CMK (cell line): ENCODE results near the gene PCED1A.

Experiments used
- DNase-seq: peaks from one replicate; pipeline ENCODE4 v3.0.0-alpha.2; 2010; ENCODE audit warnings: low read depth

Gene PCED1A

DNA sequence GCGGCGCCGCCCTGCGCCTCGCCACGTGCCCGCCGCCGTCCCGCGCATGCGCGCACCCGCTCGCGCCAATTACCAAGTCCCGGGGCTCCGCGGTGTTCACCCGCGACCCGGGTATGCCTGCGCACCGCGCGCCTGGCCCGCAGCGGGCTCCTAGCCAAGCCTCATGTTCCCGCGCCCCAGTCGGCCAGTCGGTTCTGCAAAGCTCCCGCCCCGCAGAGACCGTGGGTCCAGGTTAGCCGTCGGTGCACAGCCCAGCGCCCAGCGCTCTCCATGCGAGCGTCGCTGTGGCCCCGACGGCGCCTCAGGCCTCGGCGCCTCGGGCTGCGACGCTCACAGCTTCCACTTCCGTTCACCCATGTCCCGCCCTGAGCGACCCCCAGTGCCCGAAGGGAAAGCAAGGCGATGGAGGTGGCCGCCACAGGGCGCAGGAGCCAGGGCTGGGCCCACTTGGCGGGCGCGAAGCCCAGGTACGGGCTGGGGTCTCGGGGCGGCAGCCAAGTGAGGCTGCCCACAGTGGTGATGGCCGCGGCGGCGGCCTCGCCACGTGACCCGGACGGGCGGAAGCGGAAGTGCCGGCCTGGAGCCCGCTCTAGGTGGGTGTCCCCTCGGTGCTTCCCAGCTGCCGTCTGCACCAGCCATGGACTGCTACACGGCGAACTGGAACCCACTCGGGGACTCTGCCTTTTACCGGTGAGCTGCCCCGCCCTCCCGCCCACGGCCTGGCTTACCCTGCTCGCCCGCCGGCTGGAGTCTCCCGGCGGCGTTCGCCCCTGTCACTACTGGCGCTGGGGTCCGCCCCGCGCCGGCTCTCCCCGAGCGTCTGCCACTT lies at the start of gene PCED1A, which contains the start of gene VPS16:
Gene PCED1A, minus strand, starts transcription at position 518 of the 829 bp plus-strand sequence. CDS start 743 bp downstream, outside the sequence.
Gene VPS16, plus strand, starts transcription at position 608 of the 829 bp plus-strand sequence. Its CDS starts 30 bp downstream, at position 638.
- DNase-seq, result peak; percentile 83

GRCh38 chr20:2889797-2890196 lies 49.3 kb upstream of the PCED1A start:
- DNase-seq, result no peak

- no peak for DNase-seq
Observed at GRCh38 chr20:2889209-2889608, 48.8 kb upstream of the PCED1A start.

DNA sequence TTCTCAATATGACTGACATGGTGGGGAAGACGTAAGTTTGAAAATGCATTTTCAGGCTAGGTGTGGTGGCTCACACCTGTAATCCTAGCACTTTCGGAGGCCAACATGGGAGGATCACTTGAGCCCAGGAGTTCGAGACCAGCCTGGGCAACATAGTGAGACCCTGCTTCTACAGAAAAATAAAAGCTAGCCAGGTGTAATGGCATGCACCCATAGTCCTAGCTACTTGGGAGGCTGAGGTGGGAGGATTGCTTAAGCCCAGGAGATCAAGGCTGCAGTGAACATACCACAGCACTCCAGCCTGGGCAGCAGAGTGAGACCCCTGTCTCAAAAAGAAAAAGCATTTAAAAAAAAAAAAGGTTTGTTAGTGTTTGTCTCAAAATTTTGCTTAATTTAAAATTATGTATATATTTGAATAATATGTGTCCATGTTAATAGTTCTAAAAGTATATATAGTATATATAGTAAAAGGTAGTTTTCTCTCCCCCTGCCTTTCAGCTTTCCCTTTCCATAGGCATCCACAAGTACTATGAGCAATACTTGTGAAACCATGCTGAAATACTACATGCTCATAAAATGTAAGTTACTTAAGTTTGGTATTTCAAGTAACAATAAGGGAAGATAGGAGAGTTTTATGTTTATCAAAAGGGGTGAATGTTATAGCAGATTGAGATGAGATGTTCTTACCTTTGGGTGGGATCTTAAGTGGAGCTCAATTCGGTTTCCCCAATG lies 47.9 kb upstream of the PCED1A start:
- no peak for DNase-seq

- no peak for DNase-seq
Observed at GRCh38 chr20:2887715-2888114, 47.3 kb upstream of the PCED1A start.

DNA sequence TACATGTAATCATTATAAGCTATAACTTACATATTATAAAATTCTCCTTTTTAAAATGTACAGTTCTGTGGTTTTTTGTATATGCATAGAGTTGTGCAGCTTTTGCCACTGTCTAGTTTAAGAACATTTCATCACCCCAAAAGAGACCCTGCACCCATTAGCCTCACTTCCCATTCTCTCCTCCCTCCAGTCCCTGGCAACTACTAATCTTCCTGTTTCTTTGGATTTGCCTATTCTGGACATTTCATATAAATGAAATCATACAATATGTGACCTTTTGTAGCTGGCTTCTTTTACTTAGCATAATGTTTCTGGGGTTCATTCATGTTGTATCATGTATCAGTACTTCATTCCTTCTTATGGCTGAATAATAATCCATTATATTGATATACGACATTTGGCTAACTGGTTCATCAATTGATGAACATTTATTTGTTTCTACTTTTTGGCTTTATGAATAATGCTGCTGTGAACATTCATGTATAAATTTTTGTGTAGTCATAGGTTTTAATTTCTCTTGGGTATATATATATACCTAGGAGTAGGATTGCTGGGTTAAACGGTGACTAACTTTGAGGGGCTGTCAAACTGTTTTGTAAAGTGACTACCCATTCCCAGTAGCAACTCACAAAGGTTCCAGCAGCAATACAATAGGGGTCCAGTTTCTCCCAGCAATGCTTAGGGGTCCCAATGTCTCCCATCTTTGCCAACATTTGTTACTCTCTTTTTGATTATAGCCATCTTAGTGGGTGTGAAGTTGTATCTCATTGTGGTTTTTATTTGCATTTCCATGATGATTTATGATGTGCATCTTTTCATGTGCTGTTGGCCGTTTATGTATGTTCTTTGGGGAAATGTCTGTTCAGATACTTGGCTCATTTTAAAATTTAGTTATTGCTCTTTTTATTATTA lies 43.5 kb upstream of the PCED1A start:
- DNase-seq, result no peak

DNA sequence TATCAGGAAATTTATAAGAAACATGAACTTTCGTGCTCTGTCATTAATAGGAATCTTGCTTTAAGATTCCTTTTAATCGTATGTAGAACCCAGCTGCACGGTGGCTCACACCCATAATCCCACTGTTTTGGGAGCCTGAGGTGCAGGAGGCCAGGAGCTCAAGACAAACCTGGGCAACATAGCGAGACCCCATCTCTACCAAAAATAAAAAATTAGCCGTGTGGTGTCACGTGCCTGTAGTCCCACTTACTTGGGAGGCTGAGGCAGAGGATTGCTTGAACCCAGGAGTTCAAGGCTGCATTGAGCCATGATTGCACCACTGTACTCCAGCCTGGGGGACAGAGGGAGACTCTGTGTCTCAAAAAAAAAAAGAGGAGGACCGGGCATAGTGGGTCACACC lies 40.2 kb upstream of the PCED1A start:
- no peak for DNase-seq

DNA sequence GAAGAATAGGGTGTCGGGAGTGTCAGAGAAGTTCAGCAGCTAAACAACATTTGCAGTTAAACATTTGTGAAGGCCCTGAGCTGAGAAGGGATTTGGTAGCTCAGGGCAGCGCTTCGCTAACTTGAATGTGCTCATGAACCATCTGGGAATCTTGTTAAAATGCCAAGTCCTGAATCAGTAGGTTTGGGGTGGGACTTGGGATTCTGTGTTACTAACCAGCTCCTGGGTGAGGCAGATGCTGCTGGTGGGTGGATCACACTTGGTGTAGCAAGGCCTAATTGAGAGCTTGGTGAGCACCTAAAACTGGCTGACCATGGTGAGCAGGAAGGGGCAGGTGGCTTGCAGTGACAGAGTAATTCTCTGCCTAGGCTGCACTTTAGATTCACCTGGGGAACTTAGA lies 38.7 kb upstream of the PCED1A start:
- no peak for DNase-seq

DNA sequence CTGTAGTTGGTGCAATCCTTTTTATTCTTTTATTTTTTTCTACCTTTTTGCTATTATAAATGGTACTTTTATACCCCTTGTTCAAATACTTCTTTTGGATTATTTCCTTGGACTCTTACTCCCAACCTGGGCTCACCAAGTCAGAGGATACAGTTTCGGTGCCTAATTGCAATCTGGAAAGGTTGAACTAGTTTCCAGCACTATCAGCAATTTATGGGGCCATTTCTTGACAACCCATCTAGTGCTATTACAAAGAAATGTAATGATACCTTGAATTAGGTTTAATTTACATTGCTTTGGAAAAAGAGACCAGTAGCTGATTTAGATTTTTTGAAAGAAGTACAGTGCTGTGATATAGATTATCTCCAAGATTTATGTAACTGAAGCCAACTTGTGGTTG lies 38.1 kb upstream of the PCED1A start:
- no peak for DNase-seq

DNA sequence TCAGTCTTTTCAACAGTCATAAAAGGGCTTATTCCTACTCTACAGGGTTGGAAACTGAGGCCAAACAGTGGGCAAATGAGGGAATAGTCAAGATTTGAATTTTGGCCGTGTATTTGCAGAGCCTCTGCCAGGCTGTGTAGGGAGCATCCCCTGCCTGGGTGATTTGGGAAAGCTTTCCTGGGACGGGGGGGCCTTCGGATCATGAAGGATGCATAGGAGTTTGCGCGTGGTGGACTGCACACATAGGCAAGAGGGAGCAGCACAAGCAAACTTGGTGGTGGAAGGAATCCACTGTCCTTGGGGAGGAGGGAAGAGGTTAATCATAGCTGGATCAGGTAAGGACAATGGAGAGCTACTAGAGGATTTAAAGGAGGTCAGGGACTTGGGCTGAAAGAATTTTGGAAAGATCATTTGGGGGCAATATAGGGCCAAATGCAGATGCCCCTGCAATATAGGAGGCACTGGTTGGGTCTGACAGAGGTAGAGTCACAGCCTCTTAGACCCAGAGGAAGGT lies 35.3 kb upstream of the PCED1A start:
- no peak for DNase-seq

- DNase-seq, result no peak
Observed at GRCh38 chr20:2874456-2874855, 34.0 kb upstream of the PCED1A start.

GRCh38 chr20:2873747-2874041 lies 33.2 kb upstream of the PCED1A start:
- DNase-seq, result peak; percentile 60

- peak; percentile 92 for DNase-seq
Observed at GRCh38 chr20:2873010-2873746, 32.7 kb upstream of the PCED1A start, which contains the start of gene PTPRA. TSS of gene PTPRA (plus strand) at chr20:2873481. CDS start at chr20:2964278, 90,797 bp downstream.

DNA sequence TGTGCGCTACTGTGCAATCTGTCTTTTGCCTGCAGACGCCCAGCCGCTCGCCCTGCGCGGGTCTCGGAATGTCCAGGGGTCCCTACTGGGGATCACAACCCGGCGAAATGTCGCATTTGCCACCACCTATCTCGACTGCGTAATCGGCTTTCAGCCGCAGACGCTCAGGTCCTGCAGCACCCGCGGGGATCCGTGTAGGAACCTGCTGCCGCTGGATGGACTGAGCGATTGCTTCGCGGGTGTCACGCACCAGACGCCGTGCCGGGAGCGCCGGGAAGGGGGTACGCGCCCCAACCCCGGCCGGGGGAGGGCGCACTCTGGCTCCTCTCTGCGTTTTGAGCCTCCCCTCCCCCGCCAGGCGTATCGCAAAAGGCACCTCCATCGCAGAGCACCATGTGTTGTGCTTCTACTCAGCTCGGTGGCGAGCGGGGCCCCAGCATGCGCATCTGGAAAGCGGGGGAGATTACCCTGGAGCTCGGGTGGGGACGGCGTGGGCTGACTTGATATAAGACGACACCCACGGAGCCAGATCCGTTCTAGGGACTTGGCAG lies 32.1 kb upstream of the PCED1A start:
- peak; percentile 84 for DNase-seq

DNA sequence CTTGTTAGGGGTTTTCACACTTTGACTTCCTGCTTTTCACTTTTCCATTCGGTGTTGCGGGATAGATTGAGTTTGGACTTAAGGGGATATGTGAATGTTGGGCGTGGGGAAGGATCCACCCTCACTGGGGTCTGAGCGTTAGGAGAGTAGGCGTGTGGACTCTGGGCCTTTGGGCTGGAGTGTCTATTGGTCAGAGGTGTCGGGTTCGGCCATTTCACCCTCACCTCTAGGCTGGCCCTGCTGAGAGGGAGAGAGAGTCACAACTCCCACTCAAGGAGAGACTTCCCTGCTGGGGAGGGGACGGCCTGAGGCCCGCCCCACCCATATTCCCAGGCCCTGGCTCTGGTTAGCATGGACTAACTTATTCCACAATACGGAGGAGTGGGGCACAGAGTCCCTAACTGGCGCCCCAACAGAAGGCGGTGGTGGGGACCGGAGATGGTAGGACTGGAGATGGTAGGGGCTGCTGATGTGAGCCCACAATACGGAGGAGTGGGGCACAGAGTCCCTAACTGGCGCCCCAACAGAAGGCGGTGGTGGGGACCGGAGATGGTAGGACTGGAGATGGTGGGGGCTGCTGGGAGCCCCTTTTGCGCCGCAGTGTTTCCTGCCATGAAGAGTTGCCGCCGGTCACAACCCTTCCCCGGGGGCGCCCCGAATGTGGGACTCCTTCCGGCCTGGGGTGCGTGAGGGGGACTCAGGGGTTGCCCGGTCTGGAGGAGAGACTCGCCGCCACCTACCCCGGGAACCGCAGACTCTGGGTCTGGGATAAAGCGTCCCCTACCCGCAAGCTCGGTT lies 31.4 kb upstream of the PCED1A start:
- DNase-seq, result no peak

DNA sequence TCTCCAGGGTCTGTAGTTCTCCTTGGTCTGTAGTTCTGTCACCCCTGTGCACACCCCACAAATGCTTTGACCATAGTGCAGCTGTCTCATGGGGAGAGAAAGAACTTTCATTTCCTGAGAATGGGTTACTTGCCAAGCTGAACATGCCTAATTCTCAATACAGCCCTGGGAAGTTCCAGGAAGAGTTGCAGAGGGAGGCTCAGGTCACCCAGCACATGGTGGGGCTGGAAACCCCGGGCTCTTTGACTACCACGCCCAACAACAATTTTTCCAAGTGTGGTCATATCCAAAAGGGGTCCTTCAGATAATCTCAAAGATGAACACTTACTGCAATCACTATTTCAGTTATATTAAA lies 30.6 kb upstream of the PCED1A start:
- DNase-seq, result no peak

DNA sequence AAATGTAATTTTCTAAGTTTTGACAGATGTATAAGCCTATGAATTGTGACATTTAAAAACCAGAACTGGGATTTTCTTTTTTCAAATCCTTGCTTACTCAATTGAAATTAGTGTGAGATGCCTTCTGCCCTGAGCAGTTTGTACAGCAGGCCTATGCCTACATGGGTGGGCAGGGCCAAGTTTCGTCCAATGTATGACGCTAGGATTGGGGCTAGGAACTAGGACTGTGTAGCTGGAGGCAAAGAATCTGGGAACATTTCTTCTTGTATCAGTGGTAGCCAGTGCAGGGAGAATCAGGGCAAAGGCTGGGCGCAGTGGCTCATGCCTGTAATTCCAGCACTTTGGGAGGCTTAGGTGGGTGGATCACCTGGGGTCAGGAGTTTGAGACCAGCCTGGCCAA lies 28.9 kb upstream of the PCED1A start:
- no peak for DNase-seq

DNA sequence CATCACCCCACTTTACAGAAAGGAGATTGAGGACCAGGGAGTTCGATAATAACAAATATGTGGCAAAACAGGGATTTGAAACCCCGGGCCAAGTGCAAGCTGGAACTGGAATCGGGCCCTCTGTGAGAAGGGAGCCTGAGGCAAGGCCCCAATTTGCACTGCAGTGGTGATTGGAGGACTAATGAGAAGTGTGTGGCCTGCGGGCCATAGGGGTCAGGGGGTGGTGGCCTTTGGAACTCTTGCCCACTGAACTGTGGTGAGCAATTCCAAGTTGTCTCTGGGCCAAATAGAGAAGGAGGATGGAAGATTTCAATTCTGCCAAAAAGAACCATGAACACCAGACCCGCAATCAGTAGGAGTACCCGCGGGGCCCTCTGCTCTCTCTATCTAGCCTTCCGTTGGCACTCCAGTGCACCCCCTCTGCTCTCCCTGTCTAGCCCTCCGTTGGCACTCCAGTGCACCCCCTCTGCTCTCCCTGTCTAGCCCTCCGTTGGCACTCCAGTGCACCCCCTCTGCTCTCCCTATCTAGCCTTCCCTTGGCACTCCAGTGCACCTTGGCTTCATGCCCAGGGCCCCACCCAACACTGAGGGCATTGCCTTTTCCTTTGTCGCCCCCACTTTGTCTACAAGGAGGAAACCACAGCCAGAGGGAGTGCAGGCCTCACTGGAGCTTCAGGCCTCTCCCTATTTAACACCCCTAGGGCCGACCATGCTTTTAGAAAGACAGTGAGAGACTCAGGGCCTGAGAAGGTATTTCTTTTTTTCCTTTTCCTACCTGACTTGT lies 26.8 kb upstream of the PCED1A start:
- peak; percentile 67 for DNase-seq

GRCh38 chr20:2866236-2866635 lies 25.8 kb upstream of the PCED1A start:
- no peak for DNase-seq
